ENCODE results near the gene NCOA7. TPM values are rescaled to one million over a fixed set of nuclear protein-coding genes. Genes with fewer than 3 reads are reported as not detected.
"Not testable (repeated sequence)": the region's sequence is repeated elsewhere in the genome, so short reads cannot be mapped to it uniquely, and the experiment has no call there.

Gene NCOA7
- total RNA-seq, 1 experiment from 2014 or later = 39.6 TPM

DNA sequence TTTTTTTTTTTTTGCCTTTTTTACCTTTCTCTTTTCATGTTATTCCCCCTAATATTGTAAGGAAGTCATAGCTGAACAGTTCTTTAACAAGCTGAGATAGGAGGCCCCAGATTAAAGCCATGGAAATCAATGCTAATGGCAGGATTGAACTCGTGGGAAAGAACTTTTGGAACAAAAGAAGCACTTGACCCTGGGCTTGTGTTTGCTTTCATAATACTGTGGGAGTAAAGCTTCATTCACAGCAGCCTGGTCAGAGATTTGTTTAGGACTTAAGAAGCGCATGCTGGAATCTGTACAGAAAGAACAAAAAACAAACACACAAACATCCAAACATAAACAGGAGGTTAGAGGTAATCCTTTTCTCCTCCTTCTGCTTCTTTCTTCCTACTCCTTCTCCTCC, 36.2 kb upstream of the NCOA7 start:
- DNase-seq (ENCODE audit: low read depth) = no peak

GRCh38 chr6:125759184-125759902, 31.4 kb upstream of the NCOA7 start:
- no peak for DNase-seq (ENCODE audit: low read depth)

GRCh38 chr6:125759959-125760457, 30.8 kb upstream of the NCOA7 start:
- no peak for DNase-seq (ENCODE audit: low read depth)

- no peak for DNase-seq (ENCODE audit: low read depth)
Measured at GRCh38 chr6:125764121-125764671, 26.6 kb upstream of the NCOA7 start.

DNA sequence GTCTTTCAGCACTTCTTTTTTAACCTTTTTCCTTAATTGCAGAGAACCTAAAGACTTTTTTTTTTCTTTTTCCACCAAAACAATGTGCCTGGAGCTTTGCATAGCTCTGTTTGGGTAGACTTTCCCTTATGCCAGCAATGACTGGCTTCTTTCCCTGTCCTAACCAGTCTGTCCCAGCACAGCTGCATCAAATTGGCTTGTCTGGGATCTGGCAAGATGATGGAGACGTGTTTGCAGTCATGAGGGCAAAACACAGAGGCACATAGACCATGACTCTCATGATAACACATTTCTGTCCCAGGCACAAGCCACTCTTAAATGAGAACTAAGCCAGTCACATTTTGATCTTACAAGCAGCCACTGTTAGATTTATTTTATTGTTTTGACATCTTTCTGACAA, 24.8 kb upstream of the NCOA7 start:
- no peak for DNase-seq (ENCODE audit: low read depth)

GRCh38 chr6:125766641-125767040, 24.1 kb upstream of the NCOA7 start:
- no peak for DNase-seq (ENCODE audit: low read depth)

DNA sequence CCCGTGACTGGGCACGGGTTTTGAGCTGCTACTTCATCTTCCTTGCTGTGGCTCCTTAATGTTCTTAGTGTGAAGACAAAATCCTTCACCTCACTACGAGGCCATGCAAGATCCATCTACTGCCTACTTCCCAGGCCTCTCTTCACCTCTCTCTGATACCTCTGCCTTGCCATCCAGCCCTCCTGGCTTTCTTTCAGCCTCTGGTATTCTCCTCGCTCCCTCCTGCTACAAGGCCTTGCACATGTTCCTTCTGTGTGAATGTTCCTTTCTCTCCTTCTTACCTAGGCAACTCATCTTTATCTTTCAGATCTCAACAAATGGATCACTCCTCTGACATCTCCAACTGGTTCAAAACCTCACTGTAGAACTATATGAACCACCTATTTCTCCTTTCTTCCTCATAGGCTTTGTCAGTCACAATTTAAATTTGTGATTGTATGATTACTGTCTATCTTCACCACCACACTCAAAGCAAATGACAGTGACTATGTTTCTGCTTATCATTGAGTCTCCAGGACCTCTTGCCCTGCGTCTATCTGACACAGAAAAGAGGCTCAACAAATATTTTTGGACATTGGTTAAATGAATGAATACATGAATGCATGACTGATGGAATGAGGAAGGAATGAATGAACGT, 21.5 kb upstream of the NCOA7 start:
- DNase-seq (ENCODE audit: low read depth) = no peak

DNA sequence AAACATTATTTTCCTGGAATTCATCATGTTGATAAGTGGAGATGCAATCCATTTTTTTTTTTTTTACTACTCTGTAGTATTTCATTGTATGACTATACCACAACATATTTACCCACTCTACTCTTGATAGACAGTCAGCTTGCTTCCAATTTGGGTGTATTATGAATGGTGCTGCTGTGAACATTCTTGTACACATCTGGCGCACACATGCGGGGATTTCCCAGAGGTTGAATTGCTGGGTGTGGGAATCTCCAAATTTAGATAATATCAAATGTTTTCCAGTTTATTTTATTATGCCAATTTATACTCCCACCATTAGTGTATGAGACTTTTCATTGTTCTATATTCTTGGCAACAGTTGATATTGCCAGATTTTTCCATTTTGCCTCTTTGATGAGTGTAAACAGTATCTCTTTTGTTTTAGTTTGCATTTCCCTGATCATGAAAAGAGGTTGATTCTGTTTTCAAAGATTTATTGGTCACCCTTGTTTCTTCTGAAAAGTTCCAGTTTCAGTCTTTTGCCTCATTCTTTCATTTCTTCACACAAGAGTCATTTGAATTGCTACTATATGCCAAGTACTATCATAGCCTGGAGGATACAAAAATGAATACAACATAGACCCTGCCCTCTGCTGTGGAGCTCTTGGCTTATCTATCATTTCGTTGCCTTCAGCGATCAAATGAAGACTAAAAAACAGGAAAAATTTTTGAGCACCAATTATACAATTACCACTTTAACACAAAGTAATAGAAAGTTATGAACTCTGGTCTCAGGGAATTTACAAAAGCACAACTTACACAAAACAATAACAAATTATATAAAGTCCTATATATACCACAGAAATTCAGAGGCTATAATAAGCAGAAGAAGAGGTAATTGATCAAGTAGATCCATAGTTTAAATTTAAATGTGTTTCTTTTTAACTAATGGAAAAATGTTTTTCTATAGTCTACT, 17.1 kb upstream of the NCOA7 start:
- DNase-seq (ENCODE audit: low read depth) = no peak

DNA sequence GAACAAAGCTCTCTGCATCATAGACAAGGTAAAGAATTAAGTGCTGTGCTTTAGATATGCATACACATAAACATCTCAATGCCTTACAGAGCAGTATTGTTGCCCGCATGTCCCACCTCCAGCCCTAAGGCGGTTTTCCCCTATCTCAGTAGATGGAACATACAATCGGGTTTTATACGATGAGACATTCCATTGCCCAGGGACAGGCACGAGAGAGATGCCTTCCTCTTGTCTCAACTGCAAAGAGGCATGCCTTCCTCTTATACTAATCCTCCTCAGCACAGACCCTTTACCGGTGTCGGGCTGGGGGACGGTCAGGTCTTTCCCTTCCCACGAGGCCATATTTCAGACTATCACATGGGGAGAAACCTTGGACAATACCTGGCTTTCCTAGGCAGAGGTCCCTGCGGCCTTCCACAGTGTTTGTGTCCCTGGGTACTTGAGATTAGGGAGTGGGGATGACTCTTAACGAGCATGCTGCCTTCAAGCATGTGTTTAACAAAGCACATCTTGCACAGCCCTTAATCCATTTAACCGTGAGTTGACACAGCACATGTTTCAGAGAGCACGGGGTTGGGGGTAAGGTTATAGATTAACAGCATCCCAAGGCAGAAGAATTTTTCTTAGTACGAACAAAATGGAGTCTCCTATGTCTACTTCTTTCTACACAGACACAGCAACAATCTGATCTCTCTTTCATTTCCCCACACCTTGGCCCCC, 14.5 kb upstream of the NCOA7 start:
- DNase-seq (ENCODE audit: low read depth) = not testable (repeated sequence)

- peak; percentile 95 for DNase-seq (ENCODE audit: low read depth)
Measured at GRCh38 chr6:125779924-125780539, 10.7 kb upstream of the NCOA7 start.

- peak; percentile 75 for DNase-seq (ENCODE audit: low read depth)
Measured at GRCh38 chr6:125780540-125781313, 10.0 kb upstream of the NCOA7 start.

DNA sequence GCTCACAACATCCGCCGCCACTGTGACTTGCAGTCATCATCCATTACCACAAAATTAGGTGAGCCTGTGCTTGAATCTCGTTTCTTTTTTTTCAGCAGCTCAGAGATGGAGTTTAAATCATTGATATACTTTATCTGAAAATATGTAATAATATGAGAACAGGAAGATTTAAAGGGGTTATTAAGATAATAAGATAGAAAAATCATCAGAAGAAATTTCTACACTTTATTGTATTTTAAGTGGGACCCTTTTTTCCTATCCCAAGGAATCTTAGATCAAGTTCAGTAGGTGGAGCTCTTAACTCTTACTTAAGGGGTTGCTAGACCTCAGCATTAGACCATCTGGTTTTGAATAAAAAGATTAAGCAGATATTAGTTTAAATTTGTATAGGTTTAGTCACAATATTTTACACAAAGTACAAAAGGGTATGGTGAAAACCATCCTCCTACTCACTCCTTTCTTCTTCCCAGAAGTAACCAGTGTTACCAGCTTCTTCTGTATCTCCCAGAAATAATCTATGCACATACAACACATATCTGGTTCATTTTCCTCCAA, 9.4 kb upstream of the NCOA7 start:
- peak; percentile 26 for DNase-seq (ENCODE audit: low read depth)

DNA sequence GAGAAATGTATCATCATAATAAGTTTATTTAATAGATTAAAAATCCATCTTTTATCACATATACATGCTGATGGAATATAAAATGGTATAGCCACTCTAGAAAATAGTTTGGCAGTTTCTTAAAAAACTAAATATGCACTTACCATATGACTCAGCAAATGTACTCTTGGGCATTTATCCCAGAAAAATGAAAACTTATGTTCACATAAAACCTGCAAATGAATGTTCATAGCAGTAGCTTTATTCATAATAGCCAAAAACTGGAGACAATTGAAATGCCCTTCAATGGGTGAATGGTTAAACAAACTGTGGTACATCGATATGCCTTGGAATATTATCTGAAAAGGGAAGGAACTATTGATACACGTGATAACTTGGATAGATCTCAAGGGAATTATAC, 6.4 kb upstream of the NCOA7 start:
- no peak for DNase-seq (ENCODE audit: low read depth)

GRCh38 chr6:125787791-125788190, 3.0 kb upstream of the NCOA7 start:
- peak; percentile 56 for DNase-seq (ENCODE audit: low read depth)

GRCh38 chr6:125789167-125789566, 1.6 kb upstream of the NCOA7 start:
- no peak for DNase-seq (ENCODE audit: low read depth)

- peak; percentile 28 for DNase-seq (ENCODE audit: low read depth)
Measured at GRCh38 chr6:125789576-125790357, 993 bp upstream of the NCOA7 start.

- DNase-seq (ENCODE audit: low read depth) = peak; percentile 69
Measured at GRCh38 chr6:125791151-125791819, 525 bp downstream of the NCOA7 start.

GRCh38 chr6:125791820-125792165, 1.0 kb downstream of the NCOA7 start:
- DNase-seq (ENCODE audit: low read depth) = no peak

All from M059J (cell line).